Measurements from ENCODE around the gene SLC39A8. TPM values are rescaled to one million over a fixed set of nuclear protein-coding genes. Genes with fewer than 3 reads are reported as not detected.

SLC39A8 gene
- total and polyA plus RNA-seq, 3 experiments from 2014 or later = 43.5 to 84.2 (median 82.0) TPM

- no peaks in the 10 kb centered on the region for H3K27me3 Mint-ChIP-seq
- Histone ChIP-seq H3K27me3 (ENCODE audit: insufficient read depth, low read length, poor library complexity, severe bottlenecking) (no peaks in the 10 kb centered on the region), H3K27ac (ENCODE audit: low read depth, low read length) (no peak overlapping the region), H3K4me1 (ENCODE audit: insufficient read depth, low read length) (no peaks in the 10 kb centered on the region), H3K36me3 (ENCODE audit: insufficient read depth, low read length) (no peaks in the 10 kb centered on the region), H3K4me3 (ENCODE audit: low read length) (no peak overlapping the region), H3K9me3 (ENCODE audit: low read length) (no peaks in the 10 kb centered on the region)
- ChIA-PET POLR2A (interaction anchor here (1.0 kb wide), 1 partner anchor 8 kb away, joined by 4 read pairs; no protein-coding TSS in a partner anchor), CTCF (interaction anchor here (1.0 kb wide), 1 partner anchor 171 kb away, joined by 3 read pairs; no protein-coding TSS in a partner anchor)
- peaks cover 0 to 5% (median 4%) of the 10 kb centered on the region in 3 donors for H3K36me3 Mint-ChIP-seq
- DNase-seq = no peak
- no peak overlapping the region for H3K27ac Mint-ChIP-seq
- H3K4me1 Mint-ChIP-seq = peaks cover 2 to 9% (median 4%) of the 10 kb centered on the region in 3 donors
- no peak overlapping the region for H3K4me3 Mint-ChIP-seq
- no peaks in the 10 kb centered on the region for H3K9me3 Mint-ChIP-seq
Observed at GRCh38 chr4:102259702-102260101, 85.6 kb downstream of the SLC39A8 start.

- H3K9me3 ChIP-seq (ENCODE audit: low read length) = no peaks in the 10 kb centered on the region
- DNase-seq = no peak
- ChIA-PET CTCF (no interaction called here), POLR2A (interaction anchor here (1.0 kb wide), 1 partner anchor 9 kb away, joined by 4 read pairs; no protein-coding TSS in a partner anchor)
- Mint-ChIP-seq H3K36me3 (peaks cover 0 to 4% (median 4%) of the 10 kb centered on the region in 3 donors), H3K4me1 (peaks cover 2 to 9% (median 4%) of the 10 kb centered on the region in 3 donors), H3K9me3 (no peaks in the 10 kb centered on the region), H3K4me3 (no peak overlapping the region), H3K27me3 (no peaks in the 10 kb centered on the region), H3K27ac (no peak overlapping the region)
- H3K4me3 ChIP-seq (ENCODE audit: low read length) = no peak overlapping the region
- no peaks in the 10 kb centered on the region for H3K27me3 ChIP-seq (ENCODE audit: insufficient read depth, low read length, poor library complexity, severe bottlenecking)
- no peaks in the 10 kb centered on the region for H3K4me1 ChIP-seq (ENCODE audit: insufficient read depth, low read length)
- no peak overlapping the region for H3K27ac ChIP-seq (ENCODE audit: low read depth, low read length)
- H3K36me3 ChIP-seq (ENCODE audit: insufficient read depth, low read length) = no peaks in the 10 kb centered on the region
Observed at GRCh38 chr4:102259081-102259480, 86.2 kb downstream of the SLC39A8 start.

- Histone ChIP-seq H3K36me3 (ENCODE audit: insufficient read depth, low read length) (no peaks in the 10 kb centered on the region), H3K4me1 (ENCODE audit: insufficient read depth, low read length) (no peaks in the 10 kb centered on the region), H3K27me3 (ENCODE audit: insufficient read depth, low read length, poor library complexity, severe bottlenecking) (no peaks in the 10 kb centered on the region), H3K9me3 (ENCODE audit: low read length) (no peaks in the 10 kb centered on the region), H3K4me3 (ENCODE audit: low read length) (no peak overlapping the region), H3K27ac (ENCODE audit: low read depth, low read length) (no peak overlapping the region)
- Mint-ChIP-seq H3K27me3 (no peaks in the 10 kb centered on the region), H3K36me3 (peaks cover 0 to 1% (median 0%) of the 10 kb centered on the region in 3 donors), H3K4me1 (no peaks in the 10 kb centered on the region), H3K27ac (no peak overlapping the region), H3K9me3 (no peaks in the 10 kb centered on the region), H3K4me3 (no peak overlapping the region)
- DNase-seq = no peak
- ChIA-PET POLR2A (no interaction called here), CTCF (no interaction called here)
Observed at GRCh38 chr4:102256321-102256720, 89.0 kb downstream of the SLC39A8 start.

- no peak for DNase-seq
- Histone ChIP-seq H3K27ac (ENCODE audit: low read depth, low read length) (no peak overlapping the region), H3K27me3 (ENCODE audit: insufficient read depth, low read length, poor library complexity, severe bottlenecking) (no peaks in the 10 kb centered on the region), H3K36me3 (ENCODE audit: insufficient read depth, low read length) (no peaks in the 10 kb centered on the region), H3K4me1 (ENCODE audit: insufficient read depth, low read length) (no peaks in the 10 kb centered on the region), H3K4me3 (ENCODE audit: low read length) (no peak overlapping the region), H3K9me3 (ENCODE audit: low read length) (no peaks in the 10 kb centered on the region)
- H3K36me3 Mint-ChIP-seq = no peaks in the 10 kb centered on the region
- H3K27ac Mint-ChIP-seq = no peak overlapping the region
- H3K9me3 Mint-ChIP-seq = no peaks in the 10 kb centered on the region
- CTCF ChIA-PET = no interaction called here
- H3K4me1 Mint-ChIP-seq = no peaks in the 10 kb centered on the region
- H3K27me3 Mint-ChIP-seq = peaks cover 0 to 3% of the 10 kb centered on the region in 2 donors
- POLR2A ChIA-PET = interaction anchor here (0.5 kb wide), 1 partner anchor 335 kb away, joined by 3 read pairs; no protein-coding TSS in a partner anchor
- no peak overlapping the region for H3K4me3 Mint-ChIP-seq
Observed at GRCh38 chr4:102253860-102254259, 91.4 kb downstream of the SLC39A8 start.

- no peak overlapping the region for H3K4me3 ChIP-seq (ENCODE audit: low read length)
- no peaks in the 10 kb centered on the region for H3K36me3 Mint-ChIP-seq
- no peaks in the 10 kb centered on the region for H3K9me3 ChIP-seq (ENCODE audit: low read length)
- H3K4me1 ChIP-seq (ENCODE audit: insufficient read depth, low read length) = no peaks in the 10 kb centered on the region
- H3K27ac ChIP-seq (ENCODE audit: low read depth, low read length) = no peak overlapping the region
- no peak for DNase-seq
- ChIA-PET POLR2A (no interaction called here), CTCF (no interaction called here)
- no peaks in the 10 kb centered on the region for H3K27me3 ChIP-seq (ENCODE audit: insufficient read depth, low read length, poor library complexity, severe bottlenecking)
- peaks cover 2 to 3% of the 10 kb centered on the region in 2 donors for H3K27me3 Mint-ChIP-seq
- no peaks in the 10 kb centered on the region for H3K4me1 Mint-ChIP-seq
- H3K4me3 Mint-ChIP-seq = no peak overlapping the region
- H3K27ac Mint-ChIP-seq = no peak overlapping the region
- no peaks in the 10 kb centered on the region for H3K36me3 ChIP-seq (ENCODE audit: insufficient read depth, low read length)
- H3K9me3 Mint-ChIP-seq = no peaks in the 10 kb centered on the region
Observed at GRCh38 chr4:102252171-102252570, 93.1 kb downstream of the SLC39A8 start.

- Histone ChIP-seq H3K4me1 (ENCODE audit: insufficient read depth, low read length) (no peaks in the 10 kb centered on the region), H3K9me3 (ENCODE audit: low read length) (no peaks in the 10 kb centered on the region), H3K27me3 (ENCODE audit: insufficient read depth, low read length, poor library complexity, severe bottlenecking) (no peaks in the 10 kb centered on the region), H3K27ac (ENCODE audit: low read depth, low read length) (no peak overlapping the region), H3K36me3 (ENCODE audit: insufficient read depth, low read length) (no peaks in the 10 kb centered on the region), H3K4me3 (ENCODE audit: low read length) (no peak overlapping the region)
- Mint-ChIP-seq H3K4me3 (no peak overlapping the region), H3K36me3 (peaks cover 0 to 3% (median 0%) of the 10 kb centered on the region in 3 donors), H3K4me1 (no peaks in the 10 kb centered on the region), H3K9me3 (no peaks in the 10 kb centered on the region), H3K27me3 (peaks cover 3 to 8% of the 10 kb centered on the region in 2 donors), H3K27ac (no peak overlapping the region)
- no peak for DNase-seq
- CTCF ChIA-PET = no interaction called here
- POLR2A ChIA-PET = no interaction called here
Observed at GRCh38 chr4:102250341-102250740, 94.9 kb downstream of the SLC39A8 start.

- H3K27me3 ChIP-seq (ENCODE audit: insufficient read depth, low read length, poor library complexity, severe bottlenecking) = no peaks in the 10 kb centered on the region
- H3K27me3 Mint-ChIP-seq = peaks cover 8 to 14% of the 10 kb centered on the region in 2 donors
- no peak overlapping the region for H3K27ac ChIP-seq (ENCODE audit: low read depth, low read length)
- H3K4me1 ChIP-seq (ENCODE audit: insufficient read depth, low read length) = no peaks in the 10 kb centered on the region
- DNase-seq = no peak
- H3K36me3 Mint-ChIP-seq = peaks cover 0 to 3% (median 0%) of the 10 kb centered on the region in 3 donors
- peaks cover 0 to 2% (median 0%) of the 10 kb centered on the region in 5 donors for H3K9me3 Mint-ChIP-seq
- CTCF ChIA-PET = no interaction called here
- POLR2A ChIA-PET = no interaction called here
- no peaks in the 10 kb centered on the region for H3K9me3 ChIP-seq (ENCODE audit: low read length)
- no peaks in the 10 kb centered on the region for H3K4me1 Mint-ChIP-seq
- no peak overlapping the region for H3K4me3 Mint-ChIP-seq
- no peak overlapping the region for H3K4me3 ChIP-seq (ENCODE audit: low read length)
- H3K27ac Mint-ChIP-seq = no peak overlapping the region
- no peaks in the 10 kb centered on the region for H3K36me3 ChIP-seq (ENCODE audit: insufficient read depth, low read length)
Observed at GRCh38 chr4:102247041-102247440, 98.2 kb downstream of the SLC39A8 start.

GRCh38 chr4:102246416-102246815, 98.9 kb downstream of the SLC39A8 start:
- no peaks in the 10 kb centered on the region for H3K9me3 ChIP-seq (ENCODE audit: low read length)
- no peaks in the 10 kb centered on the region for H3K4me1 Mint-ChIP-seq
- no peak overlapping the region for H3K4me3 ChIP-seq (ENCODE audit: low read length)
- no peak overlapping the region for H3K4me3 Mint-ChIP-seq
- H3K9me3 Mint-ChIP-seq = peaks cover 0 to 2% (median 0%) of the 10 kb centered on the region in 5 donors
- no peak overlapping the region for H3K27ac ChIP-seq (ENCODE audit: low read depth, low read length)
- POLR2A ChIA-PET = no interaction called here
- peaks cover 0 to 3% (median 0%) of the 10 kb centered on the region in 3 donors for H3K36me3 Mint-ChIP-seq
- H3K27me3 Mint-ChIP-seq = peaks cover 8 to 14% of the 10 kb centered on the region in 2 donors
- H3K36me3 ChIP-seq (ENCODE audit: insufficient read depth, low read length) = no peaks in the 10 kb centered on the region
- CTCF ChIA-PET = no interaction called here
- DNase-seq = no peak
- no peak overlapping the region for H3K27ac Mint-ChIP-seq
- H3K4me1 ChIP-seq (ENCODE audit: insufficient read depth, low read length) = no peaks in the 10 kb centered on the region
- H3K27me3 ChIP-seq (ENCODE audit: insufficient read depth, low read length, poor library complexity, severe bottlenecking) = no peaks in the 10 kb centered on the region
